DOHH2 (cell line): ENCODE measurements around the gene DMRT1.

Experiments
- H3F3A ChIP-seq: fragments of 200-600 bp; sonication (generic), shearing (Covaris generic); 2 replicates; pipeline ENCODE4 v1.6.0; 2016; ENCODE audit warnings: antibody characterized with exemption, mild to moderate bottlenecking; ENCODE audit not compliant: control insufficient read depth, insufficient read depth
- H3K27ac ChIP-seq: fragments of 200-600 bp; sonication (generic); 2 replicates; pipeline ENCODE4 v1.5.1; 2014; ENCODE audit warnings: low read depth, mild to moderate bottlenecking, low read length, moderate library complexity
- H3K27me3 ChIP-seq: fragments of 200-600 bp; sonication (generic); 2 replicates; pipeline ENCODE4 v1.6.1; 2014; ENCODE audit warnings: mild to moderate bottlenecking, low read length, mixed read lengths; ENCODE audit not compliant: control insufficient read depth
- H3K36me3 ChIP-seq: fragments of 200-600 bp; sonication (generic); 2 replicates; pipeline ENCODE4 v1.6.1; 2014; ENCODE audit warnings: mild to moderate bottlenecking, low read length, moderate library complexity, mixed read lengths; ENCODE audit not compliant: control insufficient read depth
- H3K4me1 ChIP-seq: fragments of 200-600 bp; sonication (generic); 2 replicates; pipeline ENCODE4 v1.6.1; 2014; ENCODE audit warnings: mild to moderate bottlenecking, low read length, mixed read lengths; ENCODE audit not compliant: control insufficient read depth
- H3K4me2 ChIP-seq: fragments of 200-600 bp; sonication (generic); 2 replicates; pipeline ENCODE4 v1.6.0; 2014; ENCODE audit warnings: mild to moderate bottlenecking, low read length, moderate library complexity
- H3K4me3 ChIP-seq: fragments of 200-600 bp; sonication (generic); 2 replicates; pipeline ENCODE4 v1.5.1; 2014; ENCODE audit warnings: mild to moderate bottlenecking, low read length, mixed read lengths
- H3K79me2 ChIP-seq: fragments of 200-600 bp; sonication (generic); 2 replicates; pipeline ENCODE4 v1.6.1; 2014; ENCODE audit warnings: mild to moderate bottlenecking, low read length, mixed read lengths; ENCODE audit not compliant: control insufficient read depth
- H3K9me2 ChIP-seq: fragments of 200-600 bp; sonication (generic); replicated peaks from 2 replicates; pipeline ENCODE4 v1.6.1; 2014; ENCODE audit warnings: mild to moderate bottlenecking, low read length, mixed read lengths; ENCODE audit not compliant: control insufficient read depth
- H3K9me3 ChIP-seq: fragments of 200-600 bp; sonication (generic); 2 replicates; pipeline ENCODE4 v1.6.1; 2014; ENCODE audit warnings: antibody characterized with exemption, low read length, mixed read lengths; ENCODE audit not compliant: control insufficient read depth, insufficient read depth
- H4K20me1 ChIP-seq: fragments of 200-600 bp; sonication (generic); 2 replicates; pipeline ENCODE4 v1.6.0; 2014; ENCODE audit warnings: low read depth, mild to moderate bottlenecking, antibody characterized with exemption, low read length, moderate library complexity; ENCODE audit not compliant: control insufficient read depth, insufficient read depth
- CTCF ChIP-seq: fragments of 200-600 bp; sonication (generic); IDR thresholded peaks from one replicate; pipeline ENCODE4 v1.5.1; 2014; ENCODE audit warnings: antibody characterized with exemption, mild to moderate bottlenecking, low read depth, low read length; ENCODE audit not compliant: poor library complexity, severe bottlenecking
- EZH2phosphoT487 ChIP-seq: fragments of 200-600 bp; sonication (generic); IDR thresholded peaks from 2 replicates; pipeline ENCODE4 v1.6.1; 2017; ENCODE audit warnings: borderline replicate concordance, mild to moderate bottlenecking, antibody characterized with exemption, low read length, moderate library complexity, mixed read lengths

DMRT1 gene

GRCh38 chr9:973295-973834, 131.9 kb downstream of the DMRT1 start:
- Histone ChIP-seq H3K79me2 (no peaks in the 10 kb centered on the region), H3F3A (no peaks in the 10 kb centered on the region), H3K4me2 (no peak overlapping the region), H3K4me3 (no peak overlapping the region), H3K4me1 (no peaks in the 10 kb centered on the region), H3K27ac (no peak overlapping the region), H3K27me3 (peaks cover 3% of the 10 kb centered on the region), H4K20me1 (no peaks in the 10 kb centered on the region), H3K36me3 (no peaks in the 10 kb centered on the region), H3K9me2 (no peaks in the 10 kb centered on the region), H3K9me3 (peaks cover 14% of the 10 kb centered on the region; the same call in 1 of the 2 replicates)
- TF ChIP-seq EZH2phosphoT487, result no peak

- H3K4me1 ChIP-seq, result no peaks in the 10 kb centered on the region
- no peaks in the 10 kb centered on the region for H3K9me2 ChIP-seq
- H3K27me3 ChIP-seq, result peaks cover 13% of the 10 kb centered on the region
- no peak overlapping the region for H3K4me3 ChIP-seq
- no peak overlapping the region for H3K27ac ChIP-seq
- peaks cover 14% of the 10 kb centered on the region; the same call in 1 of the 2 replicates for H3K9me3 ChIP-seq
- H3K36me3 ChIP-seq, result no peaks in the 10 kb centered on the region
- H4K20me1 ChIP-seq, result no peaks in the 10 kb centered on the region
- TF ChIP-seq EZH2phosphoT487 (no peak), CTCF (no peak)
- H3K4me2 ChIP-seq, result no peak overlapping the region
- H3K79me2 ChIP-seq, result no peaks in the 10 kb centered on the region
- H3F3A ChIP-seq, result no peaks in the 10 kb centered on the region
These were observed 132.8 kb downstream of the DMRT1 start for GRCh38 chr9:974031-974995.

- Histone ChIP-seq H3K4me2 (no peak overlapping the region), H3K79me2 (no peaks in the 10 kb centered on the region), H3K36me3 (no peaks in the 10 kb centered on the region), H3K27me3 (peaks cover 21% of the 10 kb centered on the region), H3K27ac (no peak overlapping the region), H3K9me2 (no peaks in the 10 kb centered on the region), H3K9me3 (peaks cover 14% of the 10 kb centered on the region; the same call in 1 of the 2 replicates), H4K20me1 (no peaks in the 10 kb centered on the region), H3F3A (no peaks in the 10 kb centered on the region), H3K4me1 (no peaks in the 10 kb centered on the region), H3K4me3 (no peak overlapping the region)
- TF ChIP-seq CTCF, result no peak
- TF ChIP-seq EZH2phosphoT487, result no peak
These were observed 133.7 kb downstream of the DMRT1 start for GRCh38 chr9:974996-975739.
